Cardiac muscle cell (in vitro differentiated cells and primary cell): ENCODE data around the gene CD3E. TPM values are rescaled to one million over a fixed set of nuclear protein-coding genes. Genes with fewer than 3 reads are reported as not detected.
A peak's percentile ranks its signal among the peaks of the same experiment; 100 is the strongest.

Experiments used
- DNase-seq, 2 donors: peaks; one replicate each; pipeline versions ENCODE4 v3.0.0 to v3.0.0-alpha.2; 2010 to 2017; ENCODE audit warnings: low read depth in 1 of 2, low spot score in 1 of 2
- H3K27ac ChIP-seq: fragments of 200-600 bp; sonication (generic); 2 replicates; pipeline ENCODE4 v1.5.1; 2016
- H3K27me3 ChIP-seq: fragments of 200-600 bp; sonication (generic); 2 replicates; pipeline ENCODE4 v1.6.0; 2016; ENCODE audit warnings: control low read depth
- H3K36me3 ChIP-seq: fragments of 200-600 bp; sonication (generic); 2 replicates; pipeline ENCODE4 v1.5.1; 2016; ENCODE audit warnings: control low read depth
- H3K4me1 ChIP-seq: fragments of 200-600 bp; sonication (generic); 2 replicates; pipeline ENCODE4 v1.8.1; 2017; ENCODE audit warnings: low read depth, mild to moderate bottlenecking, mixed run types
- H3K4me3 ChIP-seq: fragments of 200-600 bp; sonication (generic); 2 replicates; pipeline ENCODE4 v1.5.1; 2016; ENCODE audit warnings: mild to moderate bottlenecking
- H3K9me3 ChIP-seq: fragments of 200-600 bp; sonication (generic); 2 replicates; pipeline ENCODE4 v1.5.1; 2017; ENCODE audit warnings: low read depth, mild to moderate bottlenecking, control low read depth
- polyA plus RNA-seq: library from polyadenylated mRNA; unstranded; fragments of >200 nt; fragmentation: Nextera tagmentation; extraction: Ambion mirVana; gene quantifications from 2 replicates; pipeline ENCODE4 v1.2.1, GENCODE V29; 2016
- total RNA-seq: library from RNA; depleted of rRNA; stranded (reverse); fragments of >200 nt; gene quantifications from 2 replicates; pipeline ENCODE4 v1.2.3, GENCODE V29; 2016
- TF ChIP-seq, protein P1 (sequence below): IDR thresholded peaks from 2 replicates; pipeline ENCODE4 v1.5.1; 2012; ENCODE audit warnings: low read depth, mild to moderate bottlenecking, low read length

CD3E gene
- total and polyA plus RNA-seq, 2 experiments from 2014 or later: not detected

DNA sequence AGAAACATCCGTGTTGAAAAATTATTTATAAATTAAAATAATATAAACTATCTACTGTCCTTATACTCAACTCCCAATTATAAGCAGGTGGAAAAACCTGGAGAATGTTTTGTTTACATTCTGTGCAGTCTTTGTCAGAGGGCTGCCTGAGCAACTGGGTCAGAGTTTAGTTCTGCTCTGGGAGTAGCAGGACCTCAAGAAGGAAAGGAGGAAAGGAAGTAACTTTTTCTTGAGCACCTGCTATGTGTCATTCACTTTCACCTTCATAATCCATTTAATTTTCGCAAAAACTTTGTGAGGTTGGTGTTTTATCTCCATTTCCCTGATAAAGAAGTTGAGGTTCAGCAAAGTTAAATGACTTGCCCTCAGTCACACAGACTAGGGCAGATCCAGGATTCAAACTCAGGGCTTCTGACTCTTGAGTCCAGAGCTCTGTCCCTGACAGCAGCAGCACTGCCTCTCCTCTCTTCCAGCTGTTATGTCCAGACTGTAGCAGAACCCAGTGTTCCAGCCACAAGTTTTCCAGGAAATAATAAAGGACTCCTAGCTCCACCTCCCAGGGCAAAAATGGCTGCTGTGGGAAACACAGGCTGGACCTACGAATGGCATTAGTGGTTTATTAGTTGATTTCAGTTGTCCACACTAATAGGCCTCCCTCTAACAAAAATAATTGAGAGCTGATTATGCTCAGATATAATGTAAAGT, 6.4 kb downstream of the CD3E start:
- Histone ChIP-seq H3K36me3 (no peaks in the 10 kb centered on the region), H3K27ac (no peak overlapping the region), H3K27me3 (peaks cover 3% of the 10 kb centered on the region), H3K4me3 (no peak overlapping the region), H3K9me3 (no peaks in the 10 kb centered on the region), H3K4me1 (no peaks in the 10 kb centered on the region)
- TF ChIP-seq, protein P1, sequence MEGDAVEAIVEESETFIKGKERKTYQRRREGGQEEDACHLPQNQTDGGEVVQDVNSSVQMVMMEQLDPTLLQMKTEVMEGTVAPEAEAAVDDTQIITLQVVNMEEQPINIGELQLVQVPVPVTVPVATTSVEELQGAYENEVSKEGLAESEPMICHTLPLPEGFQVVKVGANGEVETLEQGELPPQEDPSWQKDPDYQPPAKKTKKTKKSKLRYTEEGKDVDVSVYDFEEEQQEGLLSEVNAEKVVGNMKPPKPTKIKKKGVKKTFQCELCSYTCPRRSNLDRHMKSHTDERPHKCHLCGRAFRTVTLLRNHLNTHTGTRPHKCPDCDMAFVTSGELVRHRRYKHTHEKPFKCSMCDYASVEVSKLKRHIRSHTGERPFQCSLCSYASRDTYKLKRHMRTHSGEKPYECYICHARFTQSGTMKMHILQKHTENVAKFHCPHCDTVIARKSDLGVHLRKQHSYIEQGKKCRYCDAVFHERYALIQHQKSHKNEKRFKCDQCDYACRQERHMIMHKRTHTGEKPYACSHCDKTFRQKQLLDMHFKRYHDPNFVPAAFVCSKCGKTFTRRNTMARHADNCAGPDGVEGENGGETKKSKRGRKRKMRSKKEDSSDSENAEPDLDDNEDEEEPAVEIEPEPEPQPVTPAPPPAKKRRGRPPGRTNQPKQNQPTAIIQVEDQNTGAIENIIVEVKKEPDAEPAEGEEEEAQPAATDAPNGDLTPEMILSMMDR: no peak
- no peak for DNase-seq

- DNase-seq: no peak
- Histone ChIP-seq H3K36me3 (no peaks in the 10 kb centered on the region), H3K27ac (no peak overlapping the region), H3K27me3 (peaks cover 3% of the 10 kb centered on the region), H3K9me3 (no peaks in the 10 kb centered on the region), H3K4me1 (no peaks in the 10 kb centered on the region), H3K4me3 (no peak overlapping the region)
- TF ChIP-seq, protein P1: no peak
These were observed 7.0 kb downstream of the CD3E start for GRCh38 chr11:118311518-118311917.

GRCh38 chr11:118312328-118312727, 7.8 kb downstream of the CD3E start:
- Histone ChIP-seq H3K27me3 (peaks cover 3% of the 10 kb centered on the region), H3K4me3 (no peak overlapping the region), H3K36me3 (no peaks in the 10 kb centered on the region), H3K9me3 (no peaks in the 10 kb centered on the region), H3K4me1 (no peaks in the 10 kb centered on the region), H3K27ac (no peak overlapping the region)
- TF ChIP-seq, protein P1: no peak
- DNase-seq: no peak

DNA sequence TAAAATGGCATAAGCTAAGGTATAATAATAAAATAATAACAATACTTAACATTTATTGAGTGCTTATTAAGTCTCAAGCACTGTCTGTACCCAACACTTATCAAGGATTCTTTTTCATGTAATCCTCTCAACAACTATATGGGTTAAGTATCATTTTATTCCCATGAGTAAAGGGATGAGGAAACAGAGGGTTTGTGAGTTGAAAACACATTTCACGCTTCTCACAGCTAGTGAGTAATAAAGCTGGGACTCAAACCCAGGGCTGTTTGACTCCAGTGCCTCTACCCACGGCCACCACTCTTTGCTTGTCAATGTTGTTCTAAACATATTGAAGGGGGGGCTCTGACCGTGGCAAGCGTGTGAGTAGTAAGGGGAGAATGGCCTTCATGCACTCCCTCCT, 8.7 kb downstream of the CD3E start:
- peak in 1 of 2 donors; percentile 7 for DNase-seq
- TF ChIP-seq, protein P1: no peak
- H3K36me3 ChIP-seq: no peaks in the 10 kb centered on the region
- peaks cover 3% of the 10 kb centered on the region for H3K27me3 ChIP-seq
- H3K4me3 ChIP-seq: no peak overlapping the region
- H3K27ac ChIP-seq: no peak overlapping the region
- H3K9me3 ChIP-seq: no peaks in the 10 kb centered on the region
- no peaks in the 10 kb centered on the region for H3K4me1 ChIP-seq

DNA sequence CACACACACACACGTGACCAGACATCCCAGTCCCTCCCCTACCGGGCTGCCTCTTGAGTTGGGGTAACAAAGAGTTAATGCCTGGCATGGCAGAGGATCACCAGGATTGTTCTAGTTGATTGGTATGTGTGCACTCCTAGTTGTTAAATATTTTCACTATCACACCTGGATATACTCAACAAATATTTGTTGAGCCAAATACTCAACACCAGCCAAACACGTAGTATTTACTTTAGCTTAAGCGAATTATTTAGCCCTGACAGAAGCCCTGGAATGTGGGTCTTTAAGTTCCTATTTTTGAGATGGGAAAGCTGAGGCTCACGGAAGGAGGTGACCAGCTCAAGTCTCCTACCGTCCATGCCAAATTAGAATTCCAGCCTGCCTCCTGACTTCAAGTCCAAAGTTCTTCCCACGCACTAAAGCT, 10.5 kb downstream of the CD3E start:
- TF ChIP-seq, protein P1: no peak
- Histone ChIP-seq H3K27ac (no peak overlapping the region), H3K27me3 (peaks cover 3% of the 10 kb centered on the region), H3K36me3 (no peaks in the 10 kb centered on the region), H3K9me3 (no peaks in the 10 kb centered on the region), H3K4me1 (no peaks in the 10 kb centered on the region), H3K4me3 (no peak overlapping the region)
- DNase-seq: no peak
